ENCODE data around the gene RNF149. TPM values are rescaled to one million over a fixed set of nuclear protein-coding genes. Genes with fewer than 3 reads are reported as not detected.

RNF149 gene
- total and polyA plus RNA-seq, 2 experiments from 2014 or later, result 38.8 to 47.6 TPM

- no peak for TF ChIP-seq STAT1 (IDR thresholded peaks at IDR 0.05; ENCODE audit: unreplicated experiment)
- TF ChIP-seq CREB1 (CRISPR knock-in tag; IDR thresholded peaks at IDR 0.05; ENCODE audit: low read depth), result no peak
- no peak for TF ChIP-seq NANOG (IDR thresholded peaks at IDR 0.05; ENCODE audit: borderline replicate concordance)
- TF ChIP-seq EZH2 (IDR thresholded peaks at IDR 0.05; ENCODE audit: low read depth, unreplicated experiment), result no peak
- no peak for TF ChIP-seq EZH2phosphoT487 (IDR thresholded peaks at IDR 0.05; ENCODE audit: unreplicated experiment)
- TF ChIP-seq JUNB (IDR thresholded peaks at IDR 0.05; ENCODE audit: unreplicated experiment), result no peak
- TF ChIP-seq CTCF (conservative IDR thresholded peaks at IDR 0.05; ENCODE audit: low read depth in 2 of 2), result no peak
- TF ChIP-seq ZNF114 (CRISPR knock-in tag; IDR thresholded peaks at IDR 0.05), result no peak
- TF ChIP-seq, protein P1, sequence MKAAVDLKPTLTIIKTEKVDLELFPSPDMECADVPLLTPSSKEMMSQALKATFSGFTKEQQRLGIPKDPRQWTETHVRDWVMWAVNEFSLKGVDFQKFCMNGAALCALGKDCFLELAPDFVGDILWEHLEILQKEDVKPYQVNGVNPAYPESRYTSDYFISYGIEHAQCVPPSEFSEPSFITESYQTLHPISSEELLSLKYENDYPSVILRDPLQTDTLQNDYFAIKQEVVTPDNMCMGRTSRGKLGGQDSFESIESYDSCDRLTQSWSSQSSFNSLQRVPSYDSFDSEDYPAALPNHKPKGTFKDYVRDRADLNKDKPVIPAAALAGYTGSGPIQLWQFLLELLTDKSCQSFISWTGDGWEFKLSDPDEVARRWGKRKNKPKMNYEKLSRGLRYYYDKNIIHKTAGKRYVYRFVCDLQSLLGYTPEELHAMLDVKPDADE (IDR thresholded peaks at IDR 0.05), result no peak
- TF ChIP-seq POLR2AphosphoS5 (IDR thresholded peaks at IDR 0.05; ENCODE audit: low read depth), result no peak
- TF ChIP-seq ZNF331 (CRISPR knock-in tag; IDR thresholded peaks at IDR 0.05; ENCODE audit: low read depth), result no peak
- TF ChIP-seq, protein P2, sequence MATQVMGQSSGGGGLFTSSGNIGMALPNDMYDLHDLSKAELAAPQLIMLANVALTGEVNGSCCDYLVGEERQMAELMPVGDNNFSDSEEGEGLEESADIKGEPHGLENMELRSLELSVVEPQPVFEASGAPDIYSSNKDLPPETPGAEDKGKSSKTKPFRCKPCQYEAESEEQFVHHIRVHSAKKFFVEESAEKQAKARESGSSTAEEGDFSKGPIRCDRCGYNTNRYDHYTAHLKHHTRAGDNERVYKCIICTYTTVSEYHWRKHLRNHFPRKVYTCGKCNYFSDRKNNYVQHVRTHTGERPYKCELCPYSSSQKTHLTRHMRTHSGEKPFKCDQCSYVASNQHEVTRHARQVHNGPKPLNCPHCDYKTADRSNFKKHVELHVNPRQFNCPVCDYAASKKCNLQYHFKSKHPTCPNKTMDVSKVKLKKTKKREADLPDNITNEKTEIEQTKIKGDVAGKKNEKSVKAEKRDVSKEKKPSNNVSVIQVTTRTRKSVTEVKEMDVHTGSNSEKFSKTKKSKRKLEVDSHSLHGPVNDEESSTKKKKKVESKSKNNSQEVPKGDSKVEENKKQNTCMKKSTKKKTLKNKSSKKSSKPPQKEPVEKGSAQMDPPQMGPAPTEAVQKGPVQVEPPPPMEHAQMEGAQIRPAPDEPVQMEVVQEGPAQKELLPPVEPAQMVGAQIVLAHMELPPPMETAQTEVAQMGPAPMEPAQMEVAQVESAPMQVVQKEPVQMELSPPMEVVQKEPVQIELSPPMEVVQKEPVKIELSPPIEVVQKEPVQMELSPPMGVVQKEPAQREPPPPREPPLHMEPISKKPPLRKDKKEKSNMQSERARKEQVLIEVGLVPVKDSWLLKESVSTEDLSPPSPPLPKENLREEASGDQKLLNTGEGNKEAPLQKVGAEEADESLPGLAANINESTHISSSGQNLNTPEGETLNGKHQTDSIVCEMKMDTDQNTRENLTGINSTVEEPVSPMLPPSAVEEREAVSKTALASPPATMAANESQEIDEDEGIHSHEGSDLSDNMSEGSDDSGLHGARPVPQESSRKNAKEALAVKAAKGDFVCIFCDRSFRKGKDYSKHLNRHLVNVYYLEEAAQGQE (IDR thresholded peaks at IDR 0.05; ENCODE audit: unreplicated experiment), result no peak
- no peak for TF ChIP-seq ZNF462 (CRISPR knock-in tag; IDR thresholded peaks at IDR 0.05)
- peaks cover 10% of the 10 kb centered on the region for H3K4me1 ChIP-seq (ENCODE audit: insufficient read depth)
- Mint-ChIP-seq H3K4me3 (no peak overlapping the region), H3K27me3 (ENCODE audit: insufficient read depth, low read depth, poor library complexity) (no peaks in the 10 kb centered on the region), H3K36me3 (ENCODE audit: low read depth) (peaks cover 53% of the 10 kb centered on the region), H3K9me3 (no peaks in the 10 kb centered on the region), H3K4me1 (peaks cover 19% of the 10 kb centered on the region), H3K27ac (no peak overlapping the region)
- H3K4me2 ChIP-seq, result no peak overlapping the region
- peaks cover 53% of the 10 kb centered on the region for H3K79me2 ChIP-seq (replicated peaks; ENCODE audit: insufficient read depth)
- no peaks in the 10 kb centered on the region for H3K9me2 ChIP-seq (ENCODE audit: insufficient read depth)
- no peak overlapping the region for H3K27ac ChIP-seq (ENCODE audit: low read depth)
- no peak overlapping the region for H3K4me3 ChIP-seq
- peaks cover 33% of the 10 kb centered on the region for H3K36me3 ChIP-seq (ENCODE audit: insufficient read depth)
- 0 out of 2 replicates have a peak, but pooled peaks cover 4% of the 10 kb centered on the region for H3F3A ChIP-seq (replicated peaks; ENCODE audit: low read depth)
- no peak overlapping the region for H2AFZ ChIP-seq
- no peaks in the 10 kb centered on the region for H3K27me3 ChIP-seq (ENCODE audit: insufficient read depth)
- no peak for DNase-seq (ENCODE audit: low spot score)
- ATAC-seq, result no peak
- H4K20me1 ChIP-seq (replicated peaks; ENCODE audit: insufficient read depth), result peaks cover 15% of the 10 kb centered on the region
Observed at GRCh38 chr2:101258804-101259203, 49.7 kb downstream of the RNF149 start.
